HepG2 (cell line): ENCODE data around the gene GZF1. TPM values are rescaled to one million over a fixed set of nuclear protein-coding genes. Genes with fewer than 3 reads are reported as not detected.

Experiments used
- BRF2 ChIP-seq: sonication (generic); formaldehyde crosslinking; IDR thresholded peaks from 2 replicates; pipeline ENCODE4 v1.8.1; 2022; ENCODE audit warnings: mild to moderate bottlenecking, missing genetic modification reagents
- CREBL2 ChIP-seq: sonication (generic); formaldehyde crosslinking; IDR thresholded peaks from 2 replicates; pipeline ENCODE4 v1.8.1; 2023; ENCODE audit warnings: missing genetic modification reagents, mild to moderate bottlenecking, borderline replicate concordance
- E2F5 ChIP-seq: sonication (generic); formaldehyde crosslinking; conservative IDR thresholded peaks from 2 replicates; pipeline ENCODE4 v1.4.0; 2020; ENCODE audit warnings: missing genetic modification reagents
- EZH2 ChIP-seq: conservative IDR thresholded peaks from 2 replicates; pipeline ENCODE4 v1.6.1; 2012; ENCODE audit warnings: mild to moderate bottlenecking, low read depth, low read length, moderate library complexity
- HOXA7 ChIP-seq: sonication (generic); formaldehyde crosslinking; IDR thresholded peaks from 2 replicates; pipeline ENCODE4 v1.8.1; 2022; ENCODE audit warnings: mild to moderate bottlenecking, missing genetic modification reagents, moderate library complexity
- ISX ChIP-seq: sonication (generic); formaldehyde crosslinking; conservative IDR thresholded peaks from 2 replicates; pipeline ENCODE4 v1.5.0; 2020; ENCODE audit warnings: missing genetic modification reagents
- MTF2 ChIP-seq: sonication (generic); formaldehyde crosslinking; IDR thresholded peaks from 2 replicates; pipeline ENCODE4 v1.5.0; 2020; ENCODE audit warnings: missing genetic modification reagents, borderline replicate concordance
- MXI1 ChIP-seq: IDR thresholded peaks from 3 replicates; pipeline ENCODE4 v1.6.1; 2012; ENCODE audit warnings: low read depth, low read length, inconsistent platforms, borderline replicate concordance
- NR1H2 ChIP-seq: sonication (generic); formaldehyde crosslinking; IDR thresholded peaks from 2 replicates; pipeline ENCODE4 v1.8.1; 2022; ENCODE audit warnings: low read depth, missing genetic modification reagents, borderline replicate concordance
- NR2F6 ChIP-seq, 2 experiments: IDR thresholded peaks; 2 replicates each; pipeline ENCODE4 v1.6.1; 2016; ENCODE audit warnings: antibody characterized with exemption in 1 of 2, mild to moderate bottlenecking in 1 of 2
- PRPF4 ChIP-seq: fragments of 200-400 bp; formaldehyde crosslinking; IDR thresholded peaks from 2 replicates; pipeline ENCODE4 v1.6.1; 2016; ENCODE audit warnings: low read length, low read depth; ENCODE audit not compliant: poor library complexity, severe bottlenecking
- SNAPC2 ChIP-seq: sonication (generic); formaldehyde crosslinking; IDR thresholded peaks from 2 replicates; pipeline ENCODE4 v1.8.1; 2022; ENCODE audit warnings: mild to moderate bottlenecking, missing genetic modification reagents
- SRSF4 ChIP-seq: fragments of 200-400 bp; formaldehyde crosslinking; IDR thresholded peaks from one replicate; pipeline ENCODE4 v1.6.1; 2018; ENCODE audit warnings: mild to moderate bottlenecking, low read depth, low read length, moderate library complexity; ENCODE audit not compliant: poor library complexity, severe bottlenecking
- UBTF ChIP-seq: sonication (generic); formaldehyde crosslinking; IDR thresholded peaks from 2 replicates; pipeline ENCODE4 v1.4.0; 2020; ENCODE audit warnings: mild to moderate bottlenecking, missing genetic modification reagents
- USF2 ChIP-seq, 2 experiments: sonication (generic) in 1 of 2; formaldehyde crosslinking in 1 of 2; IDR thresholded peaks; 2 replicates each; pipeline versions ENCODE4 v1.5.1 to v1.6.1; 2011 to 2020; ENCODE audit warnings: borderline replicate concordance in 1 of 2, low read depth in 1 of 2, low read length in 1 of 2, mild to moderate bottlenecking in 1 of 2, missing genetic modification reagents in 1 of 2, moderate library complexity in 1 of 2
- ZNF232 ChIP-seq: sonication (generic); formaldehyde crosslinking; IDR thresholded peaks from 2 replicates; pipeline ENCODE4 v1.4.0; 2020; ENCODE audit warnings: missing genetic modification reagents, borderline replicate concordance
- ZNF280B ChIP-seq: sonication (generic); formaldehyde crosslinking; IDR thresholded peaks from 2 replicates; pipeline ENCODE4 v1.5.0; 2020; ENCODE audit warnings: missing genetic modification reagents, mild to moderate bottlenecking, borderline replicate concordance
- ZNF530 ChIP-seq: sonication (generic); formaldehyde crosslinking; IDR thresholded peaks from 2 replicates; pipeline ENCODE4 v1.5.0; 2020; ENCODE audit warnings: low read depth, mild to moderate bottlenecking, missing genetic modification reagents
- polyA plus RNA-seq, 8 experiments: library from polyadenylated mRNA; depleted of rRNA in 3 of 8; stranded (reverse) in 7 of 8; unstranded in 1 of 8; fragments of >200 nt; fragmentation: Illumina TruSeq in 4 of 8; extraction: Trizol in 4 of 8; gene quantifications; 2 replicates each; pipeline versions ENCODE4 v1.2.1 to v1.2.3, GENCODE V29; 2011 to 2016; ENCODE audit warnings: low read depth in 4 of 8, missing spikeins in 1 of 8, mixed read lengths in 1 of 8; ENCODE audit not compliant: insufficient read depth in 1 of 8
- total RNA-seq, 5 experiments: library from RNA; depleted of rRNA; stranded (reverse); fragments of >200 nt; fragmentation: Illumina TruSeq; extraction: Trizol; gene quantifications; 2 replicates each; pipeline ENCODE4 v1.2.3, GENCODE V29; 2016; ENCODE audit warnings: low read depth in 1 of 5

The GZF1 gene
- total and polyA plus RNA-seq, 2 of the 13 experiments (the other 11 are each of a cell fraction or from before 2014, with no cell fraction given), result 16.9 to 26.0 TPM

GRCh38 chr20:23419995-23420901 lies 58.3 kb downstream of the GZF1 start (continued):
- TF ChIP-seq USF2 (IDR thresholded peaks at IDR 0.05; ENCODE audit: low read depth, low read length) (no peak), USF2 (CRISPR knock-in tag; IDR thresholded peaks at IDR 0.05; ENCODE audit: borderline replicate concordance) (no peak), SNAPC2 (no peak), CREBL2 (CRISPR knock-in tag) (no peak), NR1H2 (no peak), UBTF (no peak; the same call in 1 of the 2 replicates), MXI1 (peak; percentile 48; the same call in 1 of the 3 replicates), MTF2 (CRISPR knock-in tag) (no peak), PRPF4 (no peak), NR2F6 (IDR thresholded peaks at IDR 0.05) (no peak), NR2F6 (CRISPR knock-in tag; IDR thresholded peaks at IDR 0.05) (no peak), HOXA7 (CRISPR knock-in tag) (no peak), E2F5 (CRISPR knock-in tag) (no peak), EZH2 (no peak), ZNF232 (CRISPR knock-in tag) (no peak), ISX (no peak), SRSF4 (no peak), BRF2 (CRISPR knock-in tag) (no peak), ZNF280B (CRISPR knock-in tag) (no peak), ZNF530 (CRISPR knock-in tag) (no peak)
